OCI-LY3 (cell line): Measurements from ENCODE around the gene MYO16.

ENCODE experiments used
- H2AFZ ChIP-seq: fragments of 200-600, 300-600 bp; shearing (Covaris generic); 2 replicates; pipeline ENCODE4 v1.6.0; 2014; ENCODE audit warnings: antibody characterized with exemption, low read depth, low read length
- H3K27ac ChIP-seq: fragments of 200-600, 300-600 bp; sonication (generic); 2 replicates; pipeline ENCODE4 v1.5.1; 2014; ENCODE audit warnings: mild to moderate bottlenecking, low read length, moderate library complexity, mixed read lengths
- H3K27me3 ChIP-seq: fragments of 200-600, 300-600 bp; sonication (generic); 2 replicates; pipeline ENCODE4 v1.6.1; 2014; ENCODE audit warnings: low read depth, low read length, mixed read lengths
- H3K36me3 ChIP-seq: fragments of 200-600, 300-600 bp; sonication (generic); replicated peaks from 2 replicates; pipeline ENCODE3; 2014; ENCODE audit warnings: low read depth, low read length, mixed read lengths
- H3K4me1 ChIP-seq: fragments of 300-600, 200-600 bp; sonication (generic); 2 replicates; pipeline ENCODE4 v1.6.1; 2014; ENCODE audit warnings: low read length, mixed read lengths
- H3K4me2 ChIP-seq: fragments of 200-600, 300-600 bp; sonication (generic); 2 replicates; pipeline ENCODE4 v1.6.1; 2014; ENCODE audit warnings: low read length, mixed read lengths
- H3K4me3 ChIP-seq: fragments of 300-600, 200-600 bp; sonication (generic); 2 replicates; pipeline ENCODE4 v1.5.1; 2014; ENCODE audit warnings: antibody characterized with exemption, mild to moderate bottlenecking, low read length, moderate library complexity
- H3K79me2 ChIP-seq: fragments of 300-600, 200-600 bp; shearing (Covaris generic); 2 replicates; pipeline ENCODE4 v1.6.1; 2014; ENCODE audit warnings: mild to moderate bottlenecking, low read length, mixed read lengths
- H3K9ac ChIP-seq: fragments of 300-600, 200-600 bp; shearing (Covaris generic); 2 replicates; pipeline ENCODE4 v1.6.0; 2014; ENCODE audit warnings: mild to moderate bottlenecking, low read length, moderate library complexity
- H3K9me3 ChIP-seq: fragments of 200-600, 300-600 bp; shearing (Covaris generic); 2 replicates; pipeline ENCODE4 v1.6.1; 2014; ENCODE audit warnings: low read length, mixed read lengths; ENCODE audit not compliant: insufficient read depth
- H4K20me1 ChIP-seq: fragments of 200-600, 300-600 bp; sonication (generic); 2 replicates; pipeline ENCODE4 v1.6.1; 2016; ENCODE audit warnings: low read length, mixed read lengths; ENCODE audit not compliant: insufficient read depth
- EZH2phosphoT487 ChIP-seq: fragments of 200-600 bp; shearing (Covaris generic); IDR thresholded peaks from 2 replicates; pipeline ENCODE4 v1.6.1; 2018; ENCODE audit warnings: antibody characterized with exemption, mixed run types, low read depth
- TF ChIP-seq, protein P1 (sequence below): fragments of 200-600, 300-600 bp; sonication (generic); IDR thresholded peaks from 2 replicates; pipeline ENCODE4 v1.5.1; 2014; ENCODE audit warnings: antibody characterized with exemption, low read length, low read depth

Gene MYO16

DNA sequence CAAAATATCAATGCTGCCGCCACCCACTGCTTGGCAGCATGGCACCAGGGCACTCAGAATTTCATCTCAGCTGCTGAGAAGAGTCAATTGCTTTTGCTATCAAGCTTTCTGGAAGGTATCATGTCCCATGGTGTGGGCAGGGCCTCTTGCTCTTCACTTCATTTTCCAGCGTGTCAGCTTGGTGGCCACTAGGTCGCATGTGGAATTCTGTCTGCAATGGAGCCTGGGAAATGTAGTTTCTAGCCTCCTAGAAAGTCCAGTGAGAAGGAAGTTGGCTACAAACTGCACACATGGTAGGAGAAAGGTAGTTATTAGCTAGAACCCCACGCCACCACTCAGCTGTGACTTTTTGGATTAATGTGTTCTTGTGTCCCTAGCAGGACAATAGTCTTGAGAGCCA, 105.3 kb downstream of the MYO16 start:
- Histone ChIP-seq H3K9ac (no peak overlapping the region), H4K20me1 (no peaks in the 10 kb centered on the region), H3K79me2 (no peaks in the 10 kb centered on the region), H3K27me3 (no peaks in the 10 kb centered on the region), H3K4me2 (no peak overlapping the region), H3K4me3 (no peak overlapping the region), H3K9me3 (no peaks in the 10 kb centered on the region), H3K27ac (no peak overlapping the region), H3K36me3 (no peaks in the 10 kb centered on the region), H3K4me1 (no peaks in the 10 kb centered on the region), H2AFZ (no peak overlapping the region)
- no peak for TF ChIP-seq EZH2phosphoT487
- TF ChIP-seq, protein P1, sequence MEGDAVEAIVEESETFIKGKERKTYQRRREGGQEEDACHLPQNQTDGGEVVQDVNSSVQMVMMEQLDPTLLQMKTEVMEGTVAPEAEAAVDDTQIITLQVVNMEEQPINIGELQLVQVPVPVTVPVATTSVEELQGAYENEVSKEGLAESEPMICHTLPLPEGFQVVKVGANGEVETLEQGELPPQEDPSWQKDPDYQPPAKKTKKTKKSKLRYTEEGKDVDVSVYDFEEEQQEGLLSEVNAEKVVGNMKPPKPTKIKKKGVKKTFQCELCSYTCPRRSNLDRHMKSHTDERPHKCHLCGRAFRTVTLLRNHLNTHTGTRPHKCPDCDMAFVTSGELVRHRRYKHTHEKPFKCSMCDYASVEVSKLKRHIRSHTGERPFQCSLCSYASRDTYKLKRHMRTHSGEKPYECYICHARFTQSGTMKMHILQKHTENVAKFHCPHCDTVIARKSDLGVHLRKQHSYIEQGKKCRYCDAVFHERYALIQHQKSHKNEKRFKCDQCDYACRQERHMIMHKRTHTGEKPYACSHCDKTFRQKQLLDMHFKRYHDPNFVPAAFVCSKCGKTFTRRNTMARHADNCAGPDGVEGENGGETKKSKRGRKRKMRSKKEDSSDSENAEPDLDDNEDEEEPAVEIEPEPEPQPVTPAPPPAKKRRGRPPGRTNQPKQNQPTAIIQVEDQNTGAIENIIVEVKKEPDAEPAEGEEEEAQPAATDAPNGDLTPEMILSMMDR: no peak

GRCh38 chr13:108741930-108742329, 112.5 kb downstream of the MYO16 start:
- no peak overlapping the region for H3K4me3 ChIP-seq
- H3K27me3 ChIP-seq: no peaks in the 10 kb centered on the region
- no peak overlapping the region for H3K27ac ChIP-seq
- no peak overlapping the region for H3K4me2 ChIP-seq
- no peak overlapping the region for H3K9ac ChIP-seq
- no peak overlapping the region for H2AFZ ChIP-seq
- H3K36me3 ChIP-seq: no peaks in the 10 kb centered on the region
- H3K4me1 ChIP-seq: no peaks in the 10 kb centered on the region
- TF ChIP-seq, protein P1: no peak
- no peak for TF ChIP-seq EZH2phosphoT487
- H4K20me1 ChIP-seq: no peaks in the 10 kb centered on the region
- no peaks in the 10 kb centered on the region for H3K9me3 ChIP-seq
- no peaks in the 10 kb centered on the region for H3K79me2 ChIP-seq

- Histone ChIP-seq H2AFZ (no peak overlapping the region), H3K27ac (no peak overlapping the region), H3K27me3 (no peaks in the 10 kb centered on the region), H3K4me3 (no peak overlapping the region), H3K9ac (no peak overlapping the region), H3K36me3 (no peaks in the 10 kb centered on the region), H3K4me1 (no peaks in the 10 kb centered on the region), H3K4me2 (no peak overlapping the region), H3K79me2 (no peaks in the 10 kb centered on the region), H4K20me1 (no peaks in the 10 kb centered on the region), H3K9me3 (no peaks in the 10 kb centered on the region)
- no peak for TF ChIP-seq EZH2phosphoT487
- TF ChIP-seq, protein P1: no peak
These were observed 113.5 kb downstream of the MYO16 start for GRCh38 chr13:108742701-108743451.

DNA sequence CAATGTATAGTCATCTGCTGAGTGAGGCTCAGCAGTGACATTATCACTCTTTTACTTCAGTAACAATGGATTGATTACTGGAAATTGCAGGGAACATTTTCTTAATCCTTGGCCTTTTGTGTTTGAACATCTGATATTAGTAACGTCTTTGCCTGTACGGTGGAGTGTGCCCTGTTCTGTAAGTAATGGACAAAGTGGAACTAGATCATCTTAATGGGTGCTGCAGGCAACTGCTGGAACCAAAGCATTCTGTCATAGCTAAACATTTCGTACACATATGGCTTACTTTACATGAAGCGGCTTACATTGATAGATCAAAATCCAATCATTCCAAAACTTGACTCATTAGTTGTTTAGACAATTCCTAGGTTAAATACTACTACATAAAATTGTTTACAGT, 114.1 kb downstream of the MYO16 start:
- H3K27ac ChIP-seq: no peak overlapping the region
- H3K36me3 ChIP-seq: no peaks in the 10 kb centered on the region
- H2AFZ ChIP-seq: no peak overlapping the region
- no peaks in the 10 kb centered on the region for H3K9me3 ChIP-seq
- no peak overlapping the region for H3K4me3 ChIP-seq
- H3K4me2 ChIP-seq: no peak overlapping the region
- H3K9ac ChIP-seq: no peak overlapping the region
- TF ChIP-seq, protein P1: no peak
- TF ChIP-seq EZH2phosphoT487: no peak
- H3K4me1 ChIP-seq: no peaks in the 10 kb centered on the region
- no peaks in the 10 kb centered on the region for H3K27me3 ChIP-seq
- H3K79me2 ChIP-seq: no peaks in the 10 kb centered on the region
- H4K20me1 ChIP-seq: no peaks in the 10 kb centered on the region
